ENCODE results near the gene RNF112. TPM values are rescaled to one million over a fixed set of nuclear protein-coding genes. Genes with fewer than 3 reads are reported as not detected.

The RNF112 gene
- total and polyA plus RNA-seq, 4 experiments from 2014 or later, result 0.06 to 1.6 (median 0.87) TPM; not detected in 1

GRCh38 chr17:19369846-19370492, 41.1 kb upstream of the RNF112 start:
- Histone ChIP-seq H3K4me3 (ENCODE audit: low read length in 2 of 2) (peak overlapping the region; percentile 8 to 39), H3K27ac (ENCODE audit: low read depth, low read length) (peak overlapping the region; percentile 37), H3K27me3 (ENCODE audit: insufficient read depth, low read length) (no peaks in the 10 kb centered on the region), H3K4me1 (ENCODE audit: insufficient read depth, low read length) (peaks cover 47% of the 10 kb centered on the region), H3K9me3 (ENCODE audit: control insufficient read depth in 1 of 2, low read length in 2 of 2) (no peaks in the 10 kb centered on the region), H3K36me3 (ENCODE audit: insufficient read depth, low read length) (no peaks in the 10 kb centered on the region)
- ChIA-PET POLR2A (ENCODE audit: partially characterized antibody) (interaction anchor here (0.8 to 3.8 kb wide), 6 partner anchors 7 to 402 kb away, joined by 3 to 25 read pairs (median 3); partner anchors contain the start of genes B9D1 and MAPK7), CTCF (ENCODE audit: partially characterized antibody) (interaction anchor here (0.7 to 3.3 kb wide), 3 partner anchors 8 to 78 kb away, joined by 4 to 13 read pairs (median 5); partner anchors contain the start of gene MAPK7)
- peaks cover 0 to 2% of the 10 kb centered on the region in 2 donors for H3K36me3 Mint-ChIP-seq
- peaks cover 0 to 2% (median 0%) of the 10 kb centered on the region in 8 donors for H3K9me3 Mint-ChIP-seq
- peak; percentile 45 to 69 (median 65) for DNase-seq
- peak overlapping the region; percentile 91 to 99 (median 97) for H3K27ac Mint-ChIP-seq
- no peaks in the 10 kb centered on the region for H3K27me3 Mint-ChIP-seq
- peak overlapping the region; percentile 62 to 85 (median 82) for H3K4me3 Mint-ChIP-seq
- intact Hi-C loops (cut with micrococcal nuclease), result loop anchor here (1.0 to 10.0 kb wide), 2 partner anchors 8 to 515 kb away; partner anchors contain the start of genes MAPK7 and PRPSAP2
- peaks cover 30 to 58% (median 46%) of the 10 kb centered on the region in 4 donors for H3K4me1 Mint-ChIP-seq

DNA sequence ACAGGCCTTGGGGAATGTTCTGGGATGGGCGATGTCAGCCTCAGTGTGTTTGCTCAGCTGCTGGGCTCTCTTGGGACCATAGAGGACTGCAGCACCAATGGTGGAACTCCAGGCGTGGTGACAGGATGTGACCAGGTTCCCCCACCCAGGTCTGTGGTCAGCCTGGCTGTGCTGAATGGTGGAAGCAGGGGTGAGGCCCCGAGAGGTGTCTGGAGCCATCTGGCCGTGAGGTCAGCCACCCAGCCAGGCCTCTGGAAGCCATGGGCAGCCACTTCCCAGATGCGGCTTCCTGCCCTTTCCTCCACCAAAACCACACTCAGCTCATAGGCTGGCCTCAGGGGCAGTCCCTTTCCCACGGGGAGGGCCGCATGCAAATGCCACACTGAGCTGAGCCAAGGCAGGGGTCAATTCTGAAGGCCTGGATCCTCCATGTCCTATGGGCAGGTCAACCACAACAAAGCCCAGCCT, 40.5 kb upstream of the RNF112 start:
- peak overlapping the region; percentile 37 for H3K27ac ChIP-seq (ENCODE audit: low read depth, low read length)
- intact Hi-C loops (cut with micrococcal nuclease), result loop anchor here (1.0 to 10.0 kb wide), 2 partner anchors 8 to 516 kb away; partner anchors contain the start of genes MAPK7 and PRPSAP2
- peaks cover 30 to 59% (median 46%) of the 10 kb centered on the region in 4 donors for H3K4me1 Mint-ChIP-seq

GRCh38 chr17:19371259-19372010, 39.6 kb upstream of the RNF112 start:
- Histone ChIP-seq H3K27me3 (ENCODE audit: insufficient read depth, low read length) (no peaks in the 10 kb centered on the region), H3K4me1 (ENCODE audit: insufficient read depth, low read length) (peaks cover 51% of the 10 kb centered on the region), H3K9me3 (ENCODE audit: control insufficient read depth in 1 of 2, low read length in 2 of 2) (no peaks in the 10 kb centered on the region), H3K27ac (ENCODE audit: low read depth, low read length) (peak overlapping the region; percentile 37), H3K36me3 (ENCODE audit: insufficient read depth, low read length) (no peaks in the 10 kb centered on the region), H3K4me3 (ENCODE audit: low read length in 2 of 2) (no peak overlapping the region)
- H3K27ac Mint-ChIP-seq, result peak overlapping the region; percentile 86 to 99 (median 96)
- POLR2A ChIA-PET (ENCODE audit: partially characterized antibody), result interaction anchor here (1.1 kb wide), 1 partner anchor 9 kb away, joined by 3 read pairs; the partner anchor contains the start of gene B9D1
- intact Hi-C loops (cut with micrococcal nuclease), result loop anchor here (10.0 kb wide), 1 partner anchor 517 kb away; the partner anchor contains the start of gene PRPSAP2
- peaks cover 31 to 65% (median 49%) of the 10 kb centered on the region in 4 donors for H3K4me1 Mint-ChIP-seq
- CTCF ChIA-PET (ENCODE audit: partially characterized antibody), result interaction anchor here (2.9 kb wide), 1 partner anchor 9 kb away, joined by 13 read pairs; the partner anchor contains the start of gene B9D1
- H3K27me3 Mint-ChIP-seq, result no peaks in the 10 kb centered on the region
- H3K9me3 Mint-ChIP-seq, result peaks cover 0 to 2% (median 0%) of the 10 kb centered on the region in 8 donors
- H3K4me3 Mint-ChIP-seq, result peak overlapping the region in 7 of 8 donors; percentile 31 to 84 (median 55)
- H3K36me3 Mint-ChIP-seq, result peaks cover 0 to 2% of the 10 kb centered on the region in 2 donors
- DNase-seq, result no peak

More for the DNA sequence above, 40.5 kb upstream of the RNF112 start:
- Mint-ChIP-seq H3K36me3 (peaks cover 0 to 2% of the 10 kb centered on the region in 2 donors), H3K27me3 (no peaks in the 10 kb centered on the region), H3K27ac (peak overlapping the region; percentile 91 to 99 (median 97)), H3K9me3 (peaks cover 0 to 2% (median 0%) of the 10 kb centered on the region in 8 donors), H3K4me3 (peak overlapping the region in 6 of 8 donors; percentile 62 to 85 (median 82))
- H3K9me3 ChIP-seq (ENCODE audit: control insufficient read depth in 1 of 2, low read length in 2 of 2), result no peaks in the 10 kb centered on the region
- no peak for DNase-seq
- ChIA-PET CTCF (ENCODE audit: partially characterized antibody) (interaction anchor here (0.7 to 3.3 kb wide), 4 partner anchors 8 to 77 kb away, joined by 4 to 13 read pairs (median 9); partner anchors contain the start of genes B9D1 and MAPK7), POLR2A (ENCODE audit: partially characterized antibody) (interaction anchor here (0.8 to 3.8 kb wide), 6 partner anchors 7 to 402 kb away, joined by 3 to 25 read pairs (median 3); partner anchors contain the start of genes B9D1 and MAPK7)
- no peaks in the 10 kb centered on the region for H3K27me3 ChIP-seq (ENCODE audit: insufficient read depth, low read length)
- peak overlapping the region; percentile 8 to 39 for H3K4me3 ChIP-seq (ENCODE audit: low read length in 2 of 2)
- H3K4me1 ChIP-seq (ENCODE audit: insufficient read depth, low read length), result peaks cover 47% of the 10 kb centered on the region
- no peaks in the 10 kb centered on the region for H3K36me3 ChIP-seq (ENCODE audit: insufficient read depth, low read length)

DNA sequence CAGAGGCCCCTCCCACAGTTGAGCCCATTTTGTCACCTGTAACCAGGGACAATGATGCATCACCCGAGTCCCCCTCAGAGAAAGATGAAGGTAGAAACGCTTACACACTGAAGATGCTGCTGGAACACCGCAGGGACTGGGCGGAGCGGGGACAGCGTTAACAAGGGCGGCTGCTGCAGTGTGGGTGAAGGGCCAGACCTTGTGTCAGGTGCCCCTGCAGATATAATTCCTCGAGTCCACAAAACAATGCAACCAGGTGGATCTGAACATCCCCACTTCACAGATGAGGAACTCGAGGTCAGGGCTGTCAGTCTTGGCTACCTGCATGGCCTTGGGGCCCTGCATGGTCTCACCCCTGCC, 39.0 kb upstream of the RNF112 start:
- ChIA-PET POLR2A (ENCODE audit: partially characterized antibody) (no interaction called here), CTCF (ENCODE audit: partially characterized antibody) (interaction anchor here (2.9 kb wide), 1 partner anchor 9 kb away, joined by 13 read pairs; the partner anchor contains the start of gene B9D1)
- no peaks in the 10 kb centered on the region for H3K9me3 ChIP-seq (ENCODE audit: control insufficient read depth in 1 of 2, low read length in 2 of 2)
- peaks cover 0 to 2% of the 10 kb centered on the region in 2 donors for H3K36me3 Mint-ChIP-seq
- no peak for DNase-seq
- H3K4me3 ChIP-seq (ENCODE audit: low read length in 2 of 2), result no peak overlapping the region
- intact Hi-C loops (cut with micrococcal nuclease), result loop anchor here (10.0 kb wide), 1 partner anchor 517 kb away; the partner anchor contains the start of gene PRPSAP2
- H3K9me3 Mint-ChIP-seq, result peaks cover 0 to 4% (median 0%) of the 10 kb centered on the region in 8 donors
- H3K36me3 ChIP-seq (ENCODE audit: insufficient read depth, low read length), result no peaks in the 10 kb centered on the region
- H3K27ac Mint-ChIP-seq, result peak overlapping the region in 6 of 7 donors; percentile 8 to 98 (median 80)
- no peak overlapping the region for H3K27ac ChIP-seq (ENCODE audit: low read depth, low read length)
- peaks cover 54% of the 10 kb centered on the region for H3K4me1 ChIP-seq (ENCODE audit: insufficient read depth, low read length)
- peaks cover 34 to 70% (median 52%) of the 10 kb centered on the region in 4 donors for H3K4me1 Mint-ChIP-seq
- H3K27me3 ChIP-seq (ENCODE audit: insufficient read depth, low read length), result no peaks in the 10 kb centered on the region
- peak overlapping the region in 6 of 8 donors; percentile 29 to 71 (median 48) for H3K4me3 Mint-ChIP-seq
- H3K27me3 Mint-ChIP-seq, result no peaks in the 10 kb centered on the region

- ChIA-PET CTCF (ENCODE audit: partially characterized antibody) (interaction anchor here (2.9 kb wide), 1 partner anchor 10 kb away, joined by 13 read pairs; the partner anchor contains the start of gene B9D1), POLR2A (ENCODE audit: partially characterized antibody) (no interaction called here)
- peaks cover 58% of the 10 kb centered on the region for H3K4me1 ChIP-seq (ENCODE audit: insufficient read depth, low read length)
- H3K27ac ChIP-seq (ENCODE audit: low read depth, low read length), result no peak overlapping the region
- H3K4me3 ChIP-seq (ENCODE audit: low read length in 2 of 2), result no peak overlapping the region
- DNase-seq, result no peak
- no peaks in the 10 kb centered on the region for H3K36me3 ChIP-seq (ENCODE audit: insufficient read depth, low read length)
- H3K27ac Mint-ChIP-seq, result peak overlapping the region in 5 of 7 donors; percentile 8 to 81 (median 68)
- H3K9me3 Mint-ChIP-seq, result peaks cover 0 to 4% (median 0%) of the 10 kb centered on the region in 8 donors
- H3K4me3 Mint-ChIP-seq, result peak overlapping the region in 5 of 8 donors; percentile 41 to 71 (median 52)
- intact Hi-C loops (cut with micrococcal nuclease), result loop anchor here (10.0 kb wide), 1 partner anchor 518 kb away; the partner anchor contains the start of gene PRPSAP2
- no peaks in the 10 kb centered on the region for H3K27me3 Mint-ChIP-seq
- no peaks in the 10 kb centered on the region for H3K9me3 ChIP-seq (ENCODE audit: control insufficient read depth in 1 of 2, low read length in 2 of 2)
- H3K36me3 Mint-ChIP-seq, result peaks cover 0 to 3% of the 10 kb centered on the region in 2 donors
- peaks cover 38 to 75% (median 56%) of the 10 kb centered on the region in 4 donors for H3K4me1 Mint-ChIP-seq
- no peaks in the 10 kb centered on the region for H3K27me3 ChIP-seq (ENCODE audit: insufficient read depth, low read length)
Measured at GRCh38 chr17:19372439-19372838, 38.6 kb upstream of the RNF112 start.

DNA sequence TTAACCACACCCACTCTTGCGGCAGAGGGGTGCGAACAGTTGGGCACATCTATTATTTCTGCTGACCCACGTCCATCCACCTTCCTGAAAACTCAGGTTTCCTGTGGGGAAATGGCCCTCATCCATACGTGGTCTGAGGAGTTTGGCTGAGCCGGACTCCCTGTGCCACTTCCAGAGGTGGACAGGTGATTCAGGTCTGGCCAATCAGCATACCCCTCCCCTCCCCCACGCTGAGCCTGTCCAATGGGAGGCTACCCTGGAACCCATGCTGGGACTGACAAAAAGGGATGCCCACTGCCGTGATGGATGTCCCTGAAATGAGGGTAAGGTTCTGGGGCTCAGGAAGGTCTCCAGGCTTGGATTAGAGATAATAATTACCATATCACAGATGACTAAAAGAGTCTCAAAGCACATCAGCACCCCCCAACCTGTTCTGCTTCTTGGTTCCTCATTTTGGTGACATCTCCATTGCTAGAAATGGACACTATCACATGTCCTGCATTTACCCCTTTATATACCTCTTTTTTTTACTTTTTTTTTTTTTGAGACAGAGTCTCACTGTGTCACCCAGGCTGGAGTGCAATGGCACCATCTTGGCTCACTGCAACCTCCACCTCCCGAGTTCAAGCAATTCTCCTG, 38.0 kb upstream of the RNF112 start:
- Histone ChIP-seq H3K27ac (ENCODE audit: low read depth, low read length) (no peak overlapping the region), H3K27me3 (ENCODE audit: insufficient read depth, low read length) (no peaks in the 10 kb centered on the region), H3K4me3 (ENCODE audit: low read length in 2 of 2) (no peak overlapping the region), H3K4me1 (ENCODE audit: insufficient read depth, low read length) (peaks cover 58% of the 10 kb centered on the region), H3K9me3 (ENCODE audit: control insufficient read depth in 1 of 2, low read length in 2 of 2) (no peaks in the 10 kb centered on the region), H3K36me3 (ENCODE audit: insufficient read depth, low read length) (no peaks in the 10 kb centered on the region)
- Mint-ChIP-seq H3K36me3 (peaks cover 0 to 8% of the 10 kb centered on the region in 2 donors), H3K4me3 (peak overlapping the region in 1 of 8 donors; percentile 60), H3K27me3 (no peaks in the 10 kb centered on the region), H3K9me3 (peaks cover 0 to 4% (median 0%) of the 10 kb centered on the region in 8 donors), H3K4me1 (peaks cover 39 to 80% (median 54%) of the 10 kb centered on the region in 4 donors), H3K27ac (peak overlapping the region in 3 of 7 donors; percentile 15 to 85 (median 81))
- ChIA-PET CTCF (ENCODE audit: partially characterized antibody) (interaction anchor here (2.9 kb wide), 1 partner anchor 10 kb away, joined by 13 read pairs; the partner anchor contains the start of gene B9D1), POLR2A (ENCODE audit: partially characterized antibody) (no interaction called here)
- intact Hi-C loops (cut with micrococcal nuclease), result loop anchor here (10.0 kb wide), 1 partner anchor 518 kb away; the partner anchor contains the start of gene PRPSAP2
- no peak for DNase-seq

Data from CD4-positive, alpha-beta memory T cell (primary cell).